Activated CD8-positive, alpha-beta T cell treated with anti-CD3 and anti-CD28 coated beads for 36 hours (primary cell): ENCODE results near the gene SOX2. TPM values are rescaled to one million over a fixed set of nuclear protein-coding genes. Genes with fewer than 3 reads are reported as not detected.

Experiments used
- ATAC-seq: fragments of 200-7000 bp; cut with Tn5 transposase; one replicate; pipeline ENCODE4 v1.10.0; 2021; ENCODE audit warnings: mild to moderate bottlenecking, moderate library complexity
- CTCF ChIA-PET: fragments of 350-600 bp; sonication (Branson Sonifier 250); formaldehyde crosslinking; loops from one replicate; lab custom pipeline; 2021; ENCODE audit warnings: antibody characterized with exemption; lab: Charles Lee
- POLR2A ChIA-PET: fragments of 350-600 bp; sonication (Branson Sonifier 250); formaldehyde crosslinking; loops from one replicate; lab custom pipeline; 2021; ENCODE audit warnings: antibody characterized with exemption; lab: Charles Lee
- DNase-seq: peaks from one replicate; pipeline ENCODE4 v3.0.0-alpha.2; 2020
- H3K27ac Mint-ChIP-seq: one replicate; pipeline ENCODE4 v1.8.0; 2021; ENCODE audit warnings: mild to moderate bottlenecking, mixed read lengths
- H3K27me3 Mint-ChIP-seq: one replicate; pipeline ENCODE4 v1.8.0; 2021; ENCODE audit warnings: mixed read lengths
- H3K36me3 Mint-ChIP-seq: one replicate; pipeline ENCODE4 v1.8.0; 2021; ENCODE audit warnings: low read depth, mixed read lengths
- H3K4me1 Mint-ChIP-seq: one replicate; pipeline ENCODE4 v1.8.0; 2021; ENCODE audit warnings: low read depth, mixed read lengths
- H3K4me3 Mint-ChIP-seq: one replicate; pipeline ENCODE4 v1.8.0; 2021; ENCODE audit warnings: mild to moderate bottlenecking, moderate library complexity, mixed read lengths
- H3K9me3 Mint-ChIP-seq: one replicate; pipeline ENCODE4 v1.8.0; 2021; ENCODE audit warnings: mixed read lengths
- intact Hi-C: fragments of 100-400 bp; cut with micrococcal nuclease; formaldehyde crosslinking; loops from one replicate; pipeline ENCODE4 v1.10.0; 2022
- total RNA-seq, 2 experiments: library from RNA; stranded (reverse); gene quantifications; one replicate each; pipeline ENCODE4 v1.2.3, GENCODE V29; 2021
- TF ChIP-seq, protein P1 (sequence below): fragments of 200-600 bp; IDR thresholded peaks from one replicate; pipeline ENCODE4 v1.8.0; 2022; ENCODE audit warnings: antibody characterized with exemption, mild to moderate bottlenecking

The SOX2 gene
- total RNA-seq, 2 experiments from 2014 or later = not detected

DNA sequence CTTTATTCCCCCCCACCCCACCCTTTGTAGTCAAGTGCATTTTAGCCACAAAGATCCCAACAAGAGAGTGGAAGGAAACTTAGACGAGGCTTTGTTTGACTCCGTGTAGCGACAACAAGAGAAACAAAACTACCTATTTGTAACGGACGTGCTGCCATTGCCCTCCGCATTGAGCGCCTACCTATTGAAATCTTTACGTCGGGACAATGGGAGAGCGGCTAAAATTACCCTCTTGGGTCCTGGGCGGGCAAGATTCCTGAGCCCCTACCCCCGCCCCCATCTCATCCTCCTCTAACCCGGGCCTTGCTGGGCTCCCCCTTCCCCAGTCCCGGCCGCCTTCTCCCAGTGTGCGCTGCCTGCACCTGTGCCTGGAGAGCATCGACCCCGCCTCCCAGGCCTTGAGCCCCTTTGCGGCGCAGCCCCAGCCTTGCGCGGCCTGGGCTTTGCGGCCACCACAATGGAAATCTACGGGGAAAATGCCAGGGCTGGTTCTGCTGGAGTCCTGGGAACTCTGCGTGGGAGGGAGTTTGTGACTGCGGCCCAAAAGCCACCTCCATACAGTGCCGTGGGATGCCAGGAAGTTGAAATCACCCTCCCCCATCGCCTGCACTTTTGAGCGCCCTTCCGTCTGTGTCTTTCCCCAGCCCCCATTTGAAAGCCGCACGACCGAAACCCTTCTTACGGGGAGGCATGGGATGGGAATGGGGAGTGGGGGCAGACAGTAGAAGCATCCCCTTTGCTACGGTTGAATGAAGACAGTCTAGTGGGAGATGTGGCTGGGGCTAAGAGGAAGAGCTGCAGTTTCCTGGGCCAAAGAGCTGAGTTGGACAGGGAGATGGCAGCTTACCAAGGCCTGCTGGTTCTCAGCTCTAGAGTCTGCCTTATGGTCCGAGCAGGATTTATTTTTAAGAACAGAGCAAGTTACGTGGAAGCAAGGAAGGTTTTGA is 1.1 kb upstream of the SOX2 start:
- H3K4me1 Mint-ChIP-seq = peaks cover 5% of the 10 kb centered on the region
- no peak for DNase-seq
- peaks cover 46% of the 10 kb centered on the region for H3K27me3 Mint-ChIP-seq
- no peak overlapping the region for H3K4me3 Mint-ChIP-seq
- H3K36me3 Mint-ChIP-seq = peaks cover 1% of the 10 kb centered on the region
- TF ChIP-seq, protein P1, sequence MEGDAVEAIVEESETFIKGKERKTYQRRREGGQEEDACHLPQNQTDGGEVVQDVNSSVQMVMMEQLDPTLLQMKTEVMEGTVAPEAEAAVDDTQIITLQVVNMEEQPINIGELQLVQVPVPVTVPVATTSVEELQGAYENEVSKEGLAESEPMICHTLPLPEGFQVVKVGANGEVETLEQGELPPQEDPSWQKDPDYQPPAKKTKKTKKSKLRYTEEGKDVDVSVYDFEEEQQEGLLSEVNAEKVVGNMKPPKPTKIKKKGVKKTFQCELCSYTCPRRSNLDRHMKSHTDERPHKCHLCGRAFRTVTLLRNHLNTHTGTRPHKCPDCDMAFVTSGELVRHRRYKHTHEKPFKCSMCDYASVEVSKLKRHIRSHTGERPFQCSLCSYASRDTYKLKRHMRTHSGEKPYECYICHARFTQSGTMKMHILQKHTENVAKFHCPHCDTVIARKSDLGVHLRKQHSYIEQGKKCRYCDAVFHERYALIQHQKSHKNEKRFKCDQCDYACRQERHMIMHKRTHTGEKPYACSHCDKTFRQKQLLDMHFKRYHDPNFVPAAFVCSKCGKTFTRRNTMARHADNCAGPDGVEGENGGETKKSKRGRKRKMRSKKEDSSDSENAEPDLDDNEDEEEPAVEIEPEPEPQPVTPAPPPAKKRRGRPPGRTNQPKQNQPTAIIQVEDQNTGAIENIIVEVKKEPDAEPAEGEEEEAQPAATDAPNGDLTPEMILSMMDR = no peak
- no peak overlapping the region for H3K27ac Mint-ChIP-seq
- CTCF ChIA-PET = interaction anchor here (1.0 kb wide), 1 partner anchor 973 kb away, joined by 3 read pairs; no protein-coding TSS in a partner anchor
- peaks cover 4% of the 10 kb centered on the region for H3K9me3 Mint-ChIP-seq
- ATAC-seq = no peak
- POLR2A ChIA-PET = no interaction called here
- intact Hi-C loops = no loop called here

DNA sequence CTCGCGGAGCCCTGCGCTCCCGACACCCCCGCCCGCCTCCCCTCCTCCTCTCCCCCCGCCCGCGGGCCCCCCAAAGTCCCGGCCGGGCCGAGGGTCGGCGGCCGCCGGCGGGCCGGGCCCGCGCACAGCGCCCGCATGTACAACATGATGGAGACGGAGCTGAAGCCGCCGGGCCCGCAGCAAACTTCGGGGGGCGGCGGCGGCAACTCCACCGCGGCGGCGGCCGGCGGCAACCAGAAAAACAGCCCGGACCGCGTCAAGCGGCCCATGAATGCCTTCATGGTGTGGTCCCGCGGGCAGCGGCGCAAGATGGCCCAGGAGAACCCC is 464 bp downstream of the SOX2 start:
- H3K27me3 Mint-ChIP-seq = peaks cover 48% of the 10 kb centered on the region
- no peak overlapping the region for H3K4me3 Mint-ChIP-seq
- ChIA-PET CTCF (interaction anchor here (1.1 to 2.5 kb wide), 2 partner anchors 10 to 971 kb away, joined by 4 to 10 read pairs; no protein-coding TSS in a partner anchor), POLR2A (no interaction called here)
- H3K4me1 Mint-ChIP-seq = peaks cover 5% of the 10 kb centered on the region
- no peak overlapping the region for H3K27ac Mint-ChIP-seq
- TF ChIP-seq, protein P1 = no peak
- DNase-seq = no peak
- H3K36me3 Mint-ChIP-seq = peaks cover 3% of the 10 kb centered on the region
- peaks cover 6% of the 10 kb centered on the region for H3K9me3 Mint-ChIP-seq
- no peak for ATAC-seq
- intact Hi-C loops = no loop called here

DNA sequence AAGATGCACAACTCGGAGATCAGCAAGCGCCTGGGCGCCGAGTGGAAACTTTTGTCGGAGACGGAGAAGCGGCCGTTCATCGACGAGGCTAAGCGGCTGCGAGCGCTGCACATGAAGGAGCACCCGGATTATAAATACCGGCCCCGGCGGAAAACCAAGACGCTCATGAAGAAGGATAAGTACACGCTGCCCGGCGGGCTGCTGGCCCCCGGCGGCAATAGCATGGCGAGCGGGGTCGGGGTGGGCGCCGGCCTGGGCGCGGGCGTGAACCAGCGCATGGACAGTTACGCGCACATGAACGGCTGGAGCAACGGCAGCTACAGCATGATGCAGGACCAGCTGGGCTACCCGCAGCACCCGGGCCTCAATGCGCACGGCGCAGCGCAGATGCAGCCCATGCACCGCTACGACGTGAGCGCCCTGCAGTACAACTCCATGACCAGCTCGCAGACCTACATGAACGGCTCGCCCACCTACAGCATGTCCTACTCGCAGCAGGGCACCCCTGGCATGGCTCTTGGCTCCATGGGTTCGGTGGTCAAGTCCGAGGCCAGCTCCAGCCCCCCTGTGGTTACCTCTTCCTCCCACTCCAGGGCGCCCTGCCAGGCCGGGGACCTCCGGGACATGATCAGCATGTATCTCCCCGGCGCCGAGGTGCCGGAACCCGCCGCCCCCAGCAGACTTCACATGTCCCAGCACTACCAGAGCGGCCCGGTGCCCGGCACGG is 991 bp downstream of the SOX2 start:
- H3K4me1 Mint-ChIP-seq = peaks cover 5% of the 10 kb centered on the region
- peaks cover 3% of the 10 kb centered on the region for H3K36me3 Mint-ChIP-seq
- H3K27me3 Mint-ChIP-seq = peaks cover 49% of the 10 kb centered on the region
- peaks cover 6% of the 10 kb centered on the region for H3K9me3 Mint-ChIP-seq
- ChIA-PET CTCF (interaction anchor here (1.1 to 2.5 kb wide), 4 partner anchors 10 to 971 kb away, joined by 4 to 10 read pairs (median 6); no protein-coding TSS in a partner anchor), POLR2A (no interaction called here)
- TF ChIP-seq, protein P1 = no peak
- intact Hi-C loops = no loop called here
- peak; percentile 33 for DNase-seq
- ATAC-seq = peak; percentile 34
- H3K4me3 Mint-ChIP-seq = peak overlapping the region; percentile 5
- no peak overlapping the region for H3K27ac Mint-ChIP-seq

- Mint-ChIP-seq H3K27ac (no peak overlapping the region), H3K27me3 (peaks cover 51% of the 10 kb centered on the region), H3K9me3 (peaks cover 6% of the 10 kb centered on the region), H3K4me1 (peaks cover 5% of the 10 kb centered on the region), H3K36me3 (peaks cover 3% of the 10 kb centered on the region), H3K4me3 (peak overlapping the region; percentile 5)
- TF ChIP-seq, protein P1 = no peak
- ChIA-PET POLR2A (no interaction called here), CTCF (interaction anchor here (0.8 to 2.5 kb wide), 6 partner anchors 9 to 22 kb away, joined by 3 to 10 read pairs (median 4); no protein-coding TSS in a partner anchor)
- ATAC-seq (no peak), DNase-seq (no peak)
- intact Hi-C loops = no loop called here
These were observed 1.5 kb downstream of the SOX2 start for GRCh38 chr3:181713280-181713647.
